Thyroid gland (tissue), 4 donors: ENCODE results near the gene HOXA2.

Source experiments
- CTCF ChIP-seq, 6 experiments: fragments of 200-600 bp in 3 of 6; fragments of 450-650 bp in 3 of 6; sonication (generic) in 3 of 6; IDR thresholded peaks; one replicate each; pipeline ENCODE4 v1.5.1; 2016 to 2019; ENCODE audit warnings: antibody characterized with exemption in 6 of 6, mild to moderate bottlenecking in 2 of 6, inconsistent platforms in 1 of 6, moderate library complexity in 1 of 6
- POLR2A ChIP-seq, 2 donors: fragments of 450-650 bp; IDR thresholded peaks; one replicate each; pipeline ENCODE4 v1.6.1; 2017; ENCODE audit warnings: antibody characterized with exemption in 2 of 2, mild to moderate bottlenecking in 2 of 2, moderate library complexity in 1 of 2

GRCh38 chr7:27099453-27100370 is 2.8 kb downstream of the HOXA2 start:
- TF ChIP-seq CTCF (IDR thresholded peaks at IDR 0.05) (no peak), POLR2A (IDR thresholded peaks at IDR 0.05) (no peak)
